NT2/D1 (cell line): Measurements from ENCODE around the gene PIM3.

Source experiments
- DNase-seq: peaks from one replicate; pipeline ENCODE4 v3.0.0-alpha.2; 2011; ENCODE audit warnings: low read depth, low spot score
- H3K27me3 ChIP-seq: 2 replicates; pipeline ENCODE4 v1.6.0; 2011; ENCODE audit warnings: mild to moderate bottlenecking; ENCODE audit not compliant: insufficient read length, insufficient read depth
- H3K36me3 ChIP-seq: 2 replicates; pipeline ENCODE4 v1.6.1; 2011; ENCODE audit warnings: mild to moderate bottlenecking, low read length, mixed read lengths; ENCODE audit not compliant: insufficient read depth, insufficient read length
- H3K4me1 ChIP-seq: 2 replicates; pipeline ENCODE4 v1.5.1; 2011; ENCODE audit not compliant: insufficient read depth, insufficient read length
- H3K4me3 ChIP-seq: 2 replicates; pipeline ENCODE4 v1.5.1; 2011; ENCODE audit warnings: low read depth; ENCODE audit not compliant: insufficient read length
- H3K9ac ChIP-seq: 2 replicates; pipeline ENCODE4 v1.6.0; 2011; ENCODE audit warnings: low read depth; ENCODE audit not compliant: insufficient read length
- H3K9me3 ChIP-seq: 2 replicates; pipeline ENCODE4 v1.5.1; 2011; ENCODE audit warnings: mild to moderate bottlenecking, low read length; ENCODE audit not compliant: insufficient read depth
- SUZ12 ChIP-seq: IDR thresholded peaks from 2 replicates; pipeline ENCODE4 v1.6.1; 2011; ENCODE audit not compliant: insufficient read length, insufficient read depth; ENCODE audit errors: extremely low read depth
- YY1 ChIP-seq: IDR thresholded peaks from 2 replicates; pipeline ENCODE4 v1.6.1; 2011; ENCODE audit not compliant: insufficient read length, insufficient read depth
- ZNF274 ChIP-seq: IDR thresholded peaks from 2 replicates; pipeline ENCODE4 v1.6.1; 2011; ENCODE audit warnings: mild to moderate bottlenecking, low read depth, low read length

Gene PIM3

GRCh38 chr22:49951986-49952896 is 8.3 kb upstream of the PIM3 start:
- no peak for TF ChIP-seq SUZ12
- TF ChIP-seq YY1: no peak
- TF ChIP-seq ZNF274: no peak
- H3K4me1 ChIP-seq: peaks cover 32% of the 10 kb centered on the region
- H3K9ac ChIP-seq: peak overlapping the region; percentile 17

DNA sequence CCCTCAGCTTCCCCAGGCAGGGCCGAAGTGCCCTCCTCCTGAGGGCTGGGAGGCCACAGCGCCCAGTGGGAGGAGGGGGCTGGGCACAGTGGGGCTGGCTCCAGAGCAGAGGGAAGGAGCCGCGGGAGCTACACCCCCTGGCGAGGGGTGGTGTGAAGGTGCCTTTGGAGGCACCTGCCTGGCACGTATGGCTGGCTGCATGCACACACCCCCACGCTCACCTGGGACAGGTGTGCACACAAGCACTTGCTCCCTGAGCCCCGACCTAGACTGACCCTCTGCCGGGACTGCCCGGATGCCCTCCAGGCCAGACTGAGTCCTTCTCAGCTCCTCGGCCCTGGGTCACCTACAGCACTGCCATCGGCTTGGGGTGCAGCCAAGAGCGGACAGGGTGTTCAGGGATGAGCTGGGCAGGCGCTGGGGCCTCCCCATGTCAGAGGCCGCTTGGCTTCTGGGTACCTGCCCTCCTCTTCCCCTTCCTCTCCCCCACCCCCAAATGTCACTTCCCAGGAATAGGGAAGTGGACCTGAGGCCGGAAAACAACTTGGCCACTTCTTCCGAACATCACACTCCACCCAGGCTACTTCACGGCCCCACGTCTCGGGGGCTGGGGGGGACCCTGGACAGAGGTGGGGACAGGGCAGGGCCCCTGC is 7.4 kb upstream of the PIM3 start:
- H3K4me1 ChIP-seq: peaks cover 23% of the 10 kb centered on the region
- TF ChIP-seq SUZ12 (no peak), YY1 (no peak)
- no peak overlapping the region for H3K9ac ChIP-seq
- no peaks in the 10 kb centered on the region for H3K9me3 ChIP-seq
- DNase-seq: no peak
- no peak overlapping the region for H3K4me3 ChIP-seq
- no peaks in the 10 kb centered on the region for H3K27me3 ChIP-seq
- H3K36me3 ChIP-seq: no peaks in the 10 kb centered on the region

More at GRCh38 chr22:49951986-49952896, 8.3 kb upstream of the PIM3 start:
- Histone ChIP-seq H3K4me3 (no peak overlapping the region), H3K36me3 (no peaks in the 10 kb centered on the region), H3K9me3 (no peaks in the 10 kb centered on the region), H3K27me3 (no peaks in the 10 kb centered on the region)
- DNase-seq: no peak

GRCh38 chr22:49953680-49954344 is 6.8 kb upstream of the PIM3 start:
- DNase-seq: no peak
- peak overlapping the region; percentile 18 for H3K9ac ChIP-seq
- H3K36me3 ChIP-seq: no peaks in the 10 kb centered on the region
- no peaks in the 10 kb centered on the region for H3K9me3 ChIP-seq
- TF ChIP-seq SUZ12 (no peak), YY1 (no peak), ZNF274 (no peak)
- no peaks in the 10 kb centered on the region for H3K27me3 ChIP-seq
- H3K4me3 ChIP-seq: no peak overlapping the region
- H3K4me1 ChIP-seq: peaks cover 23% of the 10 kb centered on the region

- H3K4me1 ChIP-seq: peaks cover 19% of the 10 kb centered on the region
- TF ChIP-seq YY1 (no peak), ZNF274 (no peak), SUZ12 (no peak)
- no peaks in the 10 kb centered on the region for H3K9me3 ChIP-seq
- no peaks in the 10 kb centered on the region for H3K36me3 ChIP-seq
- H3K27me3 ChIP-seq: peaks cover 2% of the 10 kb centered on the region
- H3K4me3 ChIP-seq: no peak overlapping the region
- no peak for DNase-seq
- H3K9ac ChIP-seq: peak overlapping the region; percentile 18
Observed at GRCh38 chr22:49954354-49954753, 6.2 kb upstream of the PIM3 start.

DNA sequence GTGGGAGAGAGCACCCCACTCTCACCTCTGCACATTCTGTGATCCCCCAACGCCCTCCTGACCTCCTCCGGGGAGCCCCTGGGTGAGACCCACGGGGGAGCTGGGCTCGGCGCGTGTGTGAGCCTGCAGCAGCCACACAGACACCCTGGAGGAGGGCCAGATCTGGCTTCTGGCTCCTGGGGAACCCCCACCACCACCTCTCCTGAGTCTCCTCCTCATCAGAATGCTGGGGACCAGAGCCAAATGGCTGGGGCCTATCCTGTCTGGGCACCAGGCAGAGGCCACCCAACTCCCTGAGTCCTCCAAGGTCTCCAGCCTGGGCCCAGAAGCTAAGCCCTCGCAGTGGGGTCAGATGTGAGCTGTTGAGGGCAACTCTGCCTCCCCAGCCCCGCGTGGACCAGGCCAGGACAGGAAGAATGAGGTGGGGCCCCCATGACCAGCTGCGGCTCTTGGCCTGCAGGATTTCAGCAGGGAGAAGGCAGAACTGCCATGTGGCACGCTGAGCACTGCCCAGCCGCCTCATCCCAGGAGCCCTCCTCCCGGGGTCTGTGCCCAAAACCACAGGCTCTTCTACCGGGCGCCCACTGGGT is 5.5 kb upstream of the PIM3 start:
- Histone ChIP-seq H3K9me3 (no peaks in the 10 kb centered on the region), H3K36me3 (no peaks in the 10 kb centered on the region), H3K27me3 (peaks cover 3% of the 10 kb centered on the region), H3K4me1 (peaks cover 19% of the 10 kb centered on the region), H3K4me3 (no peak overlapping the region), H3K9ac (no peak overlapping the region)
- DNase-seq: no peak
- TF ChIP-seq SUZ12 (no peak), YY1 (no peak), ZNF274 (no peak)

DNA sequence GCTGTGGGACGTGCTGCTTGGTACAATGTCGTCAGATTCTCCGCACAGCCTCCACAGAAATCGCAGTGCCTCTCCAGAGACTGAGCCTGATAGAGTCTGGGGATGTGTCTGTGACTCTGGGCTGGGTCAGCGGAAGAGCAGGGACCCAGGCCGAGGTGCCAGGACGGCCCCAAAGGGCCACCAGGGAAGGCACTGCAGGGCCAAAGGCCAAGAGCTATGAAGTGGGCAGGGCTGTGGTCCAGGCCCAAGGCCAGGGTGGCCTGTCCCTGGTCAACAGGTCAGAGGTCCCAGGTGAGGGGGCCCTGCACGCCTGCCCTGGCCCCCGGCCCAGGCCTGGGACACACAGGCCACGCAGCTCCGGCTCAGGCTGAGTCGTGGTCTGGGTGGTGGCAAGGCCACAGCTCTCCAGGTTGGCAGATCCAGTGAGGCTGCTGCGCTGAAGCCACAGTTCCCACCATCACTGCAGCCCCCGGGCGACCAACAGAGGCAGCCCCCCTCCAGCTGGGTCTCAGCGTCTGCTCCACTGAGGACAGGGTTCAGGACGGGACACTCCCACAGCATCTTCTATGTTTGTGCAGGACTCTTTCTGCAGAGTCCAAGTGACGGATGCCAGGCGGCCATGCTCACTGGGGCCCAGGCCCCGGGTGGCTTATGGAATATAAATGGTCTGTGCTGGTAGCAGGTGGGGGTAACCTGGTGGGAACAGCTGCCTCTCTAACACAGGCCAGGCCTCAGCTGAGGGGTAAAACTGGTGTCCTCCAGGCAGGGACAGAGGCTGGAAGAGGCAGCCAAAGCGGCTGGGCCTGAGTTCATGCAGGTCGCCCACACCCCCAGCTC is 4.8 kb upstream of the PIM3 start:
- Histone ChIP-seq H3K9me3 (no peaks in the 10 kb centered on the region), H3K4me3 (no peak overlapping the region), H3K27me3 (peaks cover 3% of the 10 kb centered on the region), H3K9ac (no peak overlapping the region), H3K36me3 (no peaks in the 10 kb centered on the region), H3K4me1 (peaks cover 15% of the 10 kb centered on the region)
- no peak for TF ChIP-seq YY1
- TF ChIP-seq ZNF274: no peak
- DNase-seq: no peak

DNA sequence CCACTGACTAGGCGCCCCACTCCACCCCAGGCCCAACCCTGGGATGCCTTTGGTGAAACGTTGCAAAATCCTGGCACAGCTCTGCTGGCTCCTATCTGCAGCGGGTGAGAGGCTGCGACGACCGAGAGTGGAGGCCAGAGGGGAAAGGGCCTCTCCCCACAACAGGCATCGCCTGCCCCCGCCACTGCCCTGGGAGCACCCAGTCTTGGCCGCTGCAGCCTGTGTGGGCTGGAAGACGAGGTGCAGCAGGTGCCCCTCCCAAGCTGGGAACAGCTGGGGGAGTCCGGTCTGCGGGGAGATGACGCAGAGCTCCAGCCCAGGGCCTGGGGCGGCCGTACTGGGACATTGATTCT is 4.2 kb upstream of the PIM3 start:
- Histone ChIP-seq H3K4me1 (peaks cover 12% of the 10 kb centered on the region), H3K4me3 (no peak overlapping the region), H3K36me3 (no peaks in the 10 kb centered on the region), H3K27me3 (peaks cover 3% of the 10 kb centered on the region), H3K9me3 (no peaks in the 10 kb centered on the region), H3K9ac (no peak overlapping the region)
- TF ChIP-seq SUZ12 (no peak), ZNF274 (no peak), YY1 (no peak)
- no peak for DNase-seq
